OCI-LY1 (cell line): ENCODE data around the gene PDE2A.

Experiments used
- CTCF ChIP-seq: fragments of 200-600 bp; sonication (generic), shearing (Covaris generic); IDR thresholded peaks from 2 replicates; pipeline ENCODE4 v1.5.1; 2017; ENCODE audit warnings: mild to moderate bottlenecking, antibody characterized with exemption, low read length, moderate library complexity, mixed read lengths
- EZH2 ChIP-seq: fragments of 200-600 bp; sonication (generic), shearing (Covaris generic); IDR thresholded peaks from 2 replicates; pipeline ENCODE4 v1.8.0; 2017; ENCODE audit warnings: borderline replicate concordance, mixed run types, mild to moderate bottlenecking, antibody characterized with exemption, low read length, moderate library complexity, mixed read lengths

- TF ChIP-seq CTCF (no peak), EZH2 (no peak)
Observed at GRCh38 chr11:72541257-72541974, 132.8 kb downstream of the PDE2A start.
